AG10803 (cell line): ENCODE measurements around the gene EIF1AD.

Experiments
- DNase-seq: peaks from one replicate; pipeline ENCODE4 v3.0.0; 2010; ENCODE audit warnings: low read depth
- H3K4me3 ChIP-seq: 2 replicates; pipeline ENCODE4 v1.5.1; 2011; ENCODE audit warnings: mild to moderate bottlenecking, low read length, control low read depth
- CTCF ChIP-seq: conservative IDR thresholded peaks from 2 replicates; pipeline ENCODE4 v1.5.1; 2011; ENCODE audit warnings: mild to moderate bottlenecking, low read length, control low read depth, inconsistent platforms

The EIF1AD gene

DNA sequence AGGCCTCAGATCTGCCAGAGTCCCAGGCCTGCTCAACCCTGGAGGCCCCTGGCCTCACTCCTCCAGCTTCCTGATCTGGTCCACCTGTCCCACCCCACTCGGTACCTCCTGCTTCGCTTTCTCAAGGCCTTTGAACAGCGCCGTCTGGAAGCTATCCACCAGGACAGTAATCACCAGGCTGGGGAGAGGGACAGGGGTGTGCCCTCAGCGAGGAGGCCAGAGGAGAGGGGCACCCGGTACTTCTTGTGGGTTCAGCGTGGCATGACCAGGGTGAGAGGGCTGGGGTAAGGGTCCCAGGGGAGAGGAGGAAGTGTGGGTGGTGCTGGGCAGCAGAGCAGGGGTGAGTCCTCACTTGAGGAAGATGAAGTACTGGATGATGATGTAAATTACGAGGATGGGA, 18.3 kb upstream of the EIF1AD start:
- no peak for TF ChIP-seq CTCF
- no peak for DNase-seq
- H3K4me3 ChIP-seq = no peak overlapping the region

DNA sequence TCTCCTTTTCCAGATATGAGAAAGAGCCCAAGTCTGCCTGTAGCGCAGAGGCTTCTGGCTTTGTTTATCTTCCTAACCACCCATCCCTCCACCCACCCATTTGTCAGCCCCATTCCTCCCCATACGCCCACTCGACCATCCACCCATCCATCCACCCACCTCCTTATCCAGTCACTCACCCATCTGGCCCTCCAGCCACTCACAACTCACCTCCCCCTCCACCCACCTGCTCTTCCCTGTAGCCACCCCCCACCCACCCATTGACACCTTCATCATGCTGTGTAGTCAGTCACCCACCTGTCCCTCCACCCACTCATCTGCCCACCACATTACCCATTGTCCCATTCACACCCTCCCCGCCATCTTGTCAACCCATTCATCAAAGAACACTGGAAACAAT, 15.4 kb upstream of the EIF1AD start:
- no peak for DNase-seq
- no peak for TF ChIP-seq CTCF
- no peak overlapping the region for H3K4me3 ChIP-seq

- H3K4me3 ChIP-seq = no peak overlapping the region
- TF ChIP-seq CTCF = no peak
- no peak for DNase-seq
Measured at GRCh38 chr11:66016793-66017177, 14.8 kb upstream of the EIF1AD start.

DNA sequence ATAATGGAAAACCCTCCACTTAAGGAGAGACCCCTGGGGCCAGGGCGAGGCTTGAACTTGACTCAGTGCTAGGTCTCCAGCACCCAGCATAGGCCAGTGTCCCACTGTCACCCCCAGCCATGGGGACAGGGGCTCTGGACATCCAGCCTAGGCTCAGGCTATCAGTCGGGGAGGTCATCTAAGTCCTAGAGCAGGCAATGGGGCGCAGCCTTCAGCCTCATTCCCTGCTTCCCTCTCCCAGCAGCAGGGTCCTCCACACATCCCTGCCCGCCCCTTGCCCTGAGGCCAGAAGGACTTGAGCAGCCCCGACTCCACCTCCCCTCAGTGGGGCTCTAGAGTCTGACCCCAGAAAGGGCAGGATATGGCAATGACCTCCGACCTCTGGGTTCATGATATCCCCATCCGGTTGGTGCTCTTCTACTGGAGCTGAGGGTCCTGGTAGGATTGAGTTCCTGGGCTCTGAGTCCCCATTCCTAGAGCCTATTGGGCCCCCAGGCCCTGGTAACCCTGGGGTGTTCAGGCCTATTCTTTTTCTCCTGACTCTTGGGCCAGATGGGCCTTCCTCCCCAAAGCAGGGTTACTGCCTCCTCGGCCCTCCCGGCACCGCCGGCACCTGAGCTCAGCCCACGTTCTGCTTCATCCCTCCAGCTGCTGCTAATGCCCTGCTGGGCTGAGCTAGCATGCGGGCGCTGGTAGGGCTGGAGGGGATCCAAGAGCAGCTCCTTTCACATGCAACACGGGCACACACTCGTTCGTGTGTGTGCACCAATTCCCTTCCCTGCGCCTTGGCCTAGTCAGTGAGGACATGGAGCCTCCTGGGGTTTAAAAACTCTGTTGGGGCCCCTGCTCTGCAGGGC, 14.2 kb upstream of the EIF1AD start:
- H3K4me3 ChIP-seq = no peak overlapping the region
- DNase-seq = no peak
- TF ChIP-seq CTCF = no peak

DNA sequence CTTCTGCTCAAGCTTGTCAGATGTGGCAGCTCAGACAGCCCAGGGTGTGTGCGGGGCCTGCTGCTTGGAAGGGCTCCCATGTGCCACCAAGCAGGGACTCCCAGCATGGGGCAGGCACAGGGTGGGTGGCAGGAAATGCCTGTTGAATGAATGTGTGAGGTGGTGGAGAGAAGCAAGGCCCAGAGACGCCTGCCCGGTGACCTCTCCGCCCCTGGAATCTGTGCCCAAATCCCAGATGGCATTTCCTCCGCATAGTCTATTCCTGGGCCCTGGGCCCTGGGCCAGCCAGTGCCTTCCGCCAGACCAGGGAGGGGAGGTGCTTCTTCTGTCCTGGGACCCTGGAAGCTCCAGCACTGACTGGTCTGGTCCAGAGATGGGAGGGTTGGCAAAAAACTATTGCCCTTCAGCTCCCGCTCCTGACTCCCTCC, 13.5 kb upstream of the EIF1AD start:
- peak; percentile 78 for DNase-seq
- no peak overlapping the region for H3K4me3 ChIP-seq
- TF ChIP-seq CTCF = no peak

GRCh38 chr11:66014804-66015453, 13.0 kb upstream of the EIF1AD start:
- H3K4me3 ChIP-seq = no peak overlapping the region
- no peak for TF ChIP-seq CTCF
- no peak for DNase-seq

DNA sequence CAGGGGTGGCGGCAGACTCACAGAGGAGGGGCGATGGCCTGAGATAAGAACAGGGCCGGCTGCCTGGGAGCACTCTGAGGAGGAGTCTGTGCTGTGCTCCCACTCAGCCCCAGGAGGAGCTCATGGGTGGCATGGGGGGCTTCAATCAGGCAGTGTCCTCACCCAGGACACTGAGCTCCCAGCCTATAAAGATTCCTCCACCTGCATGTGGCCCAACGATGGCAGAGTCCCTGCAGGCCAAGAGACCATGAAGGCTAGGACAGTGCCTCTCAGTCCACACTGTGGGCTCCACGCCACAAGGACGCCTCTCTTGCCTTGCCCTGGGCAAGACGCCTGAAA, 11.8 kb upstream of the EIF1AD start:
- no peak for TF ChIP-seq CTCF
- H3K4me3 ChIP-seq = no peak overlapping the region

More for the DNA sequence above, 11.8 kb upstream of the EIF1AD start:
- no peak for DNase-seq
